HepG2 (cell line): ENCODE measurements around the gene CIROP. TPM values are rescaled to one million over a fixed set of nuclear protein-coding genes. Genes with fewer than 3 reads are reported as not detected.

Experiments
- AHR ChIP-seq: IDR thresholded peaks from 2 replicates; pipeline ENCODE4 v1.6.1; 2018; ENCODE audit warnings: missing genetic modification reagents, missing compliant biosample characterization
- ATF4 ChIP-seq, 2 experiments: fragments of 450-650 bp in 1 of 2; sonication (generic) in 1 of 2; formaldehyde crosslinking; IDR thresholded peaks; 2 replicates each; pipeline versions ENCODE4 v1.5.0 to v1.8.0; 2020 to 2022; ENCODE audit warnings: mild to moderate bottlenecking in 1 of 2, missing genetic modification reagents in 1 of 2
- BATF2 ChIP-seq: sonication (generic); formaldehyde crosslinking; IDR thresholded peaks from 2 replicates; pipeline ENCODE4 v1.8.0; 2022; ENCODE audit warnings: mild to moderate bottlenecking, missing genetic modification reagents, moderate library complexity
- BORCS8-MEF2B ChIP-seq: sonication (generic); formaldehyde crosslinking; IDR thresholded peaks from 2 replicates; pipeline ENCODE4 v1.8.0; 2022; ENCODE audit warnings: mild to moderate bottlenecking, missing genetic modification reagents
- CBX1 ChIP-seq: IDR thresholded peaks from one replicate; pipeline ENCODE4 v1.6.1; 2016; ENCODE audit warnings: antibody characterized with exemption, low read depth
- GTF3A ChIP-seq: sonication (generic); formaldehyde crosslinking; conservative IDR thresholded peaks from 2 replicates; pipeline ENCODE4 v1.4.0; 2020; ENCODE audit warnings: mild to moderate bottlenecking, missing genetic modification reagents
- HOXA5 ChIP-seq: sonication (generic); formaldehyde crosslinking; IDR thresholded peaks from 2 replicates; pipeline ENCODE4 v1.4.0; 2020; ENCODE audit warnings: missing genetic modification reagents
- MEIS1 ChIP-seq: sonication (generic); formaldehyde crosslinking; IDR thresholded peaks from 2 replicates; pipeline ENCODE4 v1.9.0; 2021; ENCODE audit warnings: mild to moderate bottlenecking, missing genetic modification reagents, moderate library complexity, borderline replicate concordance
- MXD4 ChIP-seq: IDR thresholded peaks from 2 replicates; pipeline ENCODE4 v1.6.1; 2016; ENCODE audit warnings: mild to moderate bottlenecking, missing biosample characterization, missing genetic modification reagents
- NFKB2 ChIP-seq: sonication (generic); formaldehyde crosslinking; IDR thresholded peaks from 2 replicates; pipeline ENCODE4 v1.4.0; 2020; ENCODE audit warnings: missing genetic modification reagents, borderline replicate concordance
- PHB2 ChIP-seq: fragments of 450-650 bp; IDR thresholded peaks from 2 replicates; pipeline ENCODE4 v1.6.1; 2018; ENCODE audit not compliant: partially characterized antibody
- PLRG1 ChIP-seq: fragments of 450-650 bp; conservative IDR thresholded peaks from 2 replicates; pipeline ENCODE4 v1.6.1; 2016
- SNAPC5 ChIP-seq: sonication (generic); formaldehyde crosslinking; IDR thresholded peaks from 2 replicates; pipeline ENCODE4 v1.8.1; 2023; ENCODE audit warnings: mild to moderate bottlenecking, missing genetic modification reagents, borderline replicate concordance
- SUZ12 ChIP-seq: fragments of 150-350 bp; IDR thresholded peaks from 2 replicates; pipeline ENCODE4 v1.6.1; 2014; ENCODE audit warnings: low read depth, low read length
- ZBED4 ChIP-seq: sonication (generic); formaldehyde crosslinking; IDR thresholded peaks from 2 replicates; pipeline ENCODE4 v1.4.0; 2020; ENCODE audit warnings: missing genetic modification reagents, borderline replicate concordance
- ZNF292 ChIP-seq: sonication (generic); formaldehyde crosslinking; IDR thresholded peaks from 2 replicates; pipeline ENCODE4 v1.8.1; 2022; ENCODE audit warnings: mild to moderate bottlenecking, low read depth, missing genetic modification reagents, borderline replicate concordance
- ZNF326 ChIP-seq: sonication (generic); formaldehyde crosslinking; IDR thresholded peaks from 2 replicates; pipeline ENCODE4 v1.4.0; 2020; ENCODE audit warnings: missing genetic modification reagents, borderline replicate concordance
- ZNF557 ChIP-seq: sonication (generic); formaldehyde crosslinking; IDR thresholded peaks from 2 replicates; pipeline ENCODE4 v1.4.0; 2020; ENCODE audit warnings: missing genetic modification reagents
- ZNF570 ChIP-seq: sonication (generic); formaldehyde crosslinking; IDR thresholded peaks from 2 replicates; pipeline ENCODE4 v1.4.0; 2020; ENCODE audit warnings: mild to moderate bottlenecking, missing genetic modification reagents, borderline replicate concordance
- ZNF597 ChIP-seq: sonication (generic); formaldehyde crosslinking; IDR thresholded peaks from 2 replicates; pipeline ENCODE4 v1.5.0; 2020; ENCODE audit warnings: missing genetic modification reagents
- ZNF614 ChIP-seq: IDR thresholded peaks from 2 replicates; pipeline ENCODE4 v1.6.1; 2018; ENCODE audit warnings: missing biosample characterization, missing genetic modification reagents, inconsistent platforms, borderline replicate concordance
- ZNF674 ChIP-seq: sonication (generic); formaldehyde crosslinking; IDR thresholded peaks from 2 replicates; pipeline ENCODE4 v1.5.0; 2020; ENCODE audit warnings: low read depth, mild to moderate bottlenecking, missing genetic modification reagents
- ZNF749 ChIP-seq: sonication (generic); formaldehyde crosslinking; IDR thresholded peaks from 2 replicates; pipeline ENCODE4 v1.8.0; 2022; ENCODE audit warnings: mild to moderate bottlenecking, missing genetic modification reagents, moderate library complexity, borderline replicate concordance
- polyA plus RNA-seq, 8 experiments: library from polyadenylated mRNA; depleted of rRNA in 3 of 8; stranded (reverse) in 7 of 8; unstranded in 1 of 8; fragments of >200 nt; fragmentation: Illumina TruSeq in 4 of 8; extraction: Trizol in 4 of 8; gene quantifications; 2 replicates each; pipeline versions ENCODE4 v1.2.1 to v1.2.3, GENCODE V29; 2011 to 2016; ENCODE audit warnings: low read depth in 4 of 8, missing spikeins in 1 of 8, mixed read lengths in 1 of 8; ENCODE audit not compliant: insufficient read depth in 1 of 8
- total RNA-seq, 5 experiments: library from RNA; depleted of rRNA; stranded (reverse); fragments of >200 nt; fragmentation: Illumina TruSeq; extraction: Trizol; gene quantifications; 2 replicates each; pipeline ENCODE4 v1.2.3, GENCODE V29; 2016; ENCODE audit warnings: low read depth in 1 of 5

CIROP gene
- total and polyA plus RNA-seq, 2 of the 13 experiments (the other 11 are each of a cell fraction or from before 2014, with no cell fraction given), result 0.07 TPM; not detected in 1

GRCh38 chr14:23095196-23096108 is 9.3 kb downstream of the CIROP start, which contains the start of gene C14orf119 (continued):
- TF ChIP-seq MXD4, result peak; percentile 30
- no peak for TF ChIP-seq SNAPC5 (CRISPR knock-in tag)
- no peak for TF ChIP-seq NFKB2
- peak; percentile 88 for TF ChIP-seq ZBED4 (CRISPR knock-in tag)
- TF ChIP-seq ZNF614, result 0 out of 2 replicates have a peak, but pooled peaks have one; percentile 37
- 0 out of 2 replicates have a peak, but pooled peaks have one; percentile 16 for TF ChIP-seq ZNF292 (CRISPR knock-in tag)
- no peak for TF ChIP-seq ZNF674
- TF ChIP-seq ZNF749 (CRISPR knock-in tag), result no peak; the same call in 1 of the 2 replicates
- peak; percentile 12; the same call in 1 of the 2 replicates for TF ChIP-seq HOXA5 (CRISPR knock-in tag)
- TF ChIP-seq AHR (CRISPR knock-in tag), result no peak
- TF ChIP-seq SUZ12, result 0 out of 2 replicates have a peak, but pooled peaks have one; percentile 16
- TF ChIP-seq ZNF570 (CRISPR knock-in tag), result no peak; the same call in 1 of the 2 replicates
- TF ChIP-seq MEIS1 (CRISPR knock-in tag), result no peak
- TF ChIP-seq ATF4 (CRISPR knock-in tag; IDR thresholded peaks at IDR 0.05), result no peak
- no peak for TF ChIP-seq ZNF597 (CRISPR knock-in tag)
- no peak for TF ChIP-seq BATF2 (CRISPR knock-in tag)
- TF ChIP-seq GTF3A, result no peak; the same call in 1 of the 2 replicates
- TF ChIP-seq PLRG1, result no peak
- no peak for TF ChIP-seq ZNF557 (CRISPR knock-in tag)
- TF ChIP-seq CBX1, result no peak
- no peak for TF ChIP-seq PHB2
- no peak; the same call in 1 of the 2 replicates for TF ChIP-seq BORCS8-MEF2B
- TF ChIP-seq ZNF326 (CRISPR knock-in tag), result no peak
